Measurements from ENCODE around the gene ST6GALNAC1. TPM values are rescaled to one million over a fixed set of nuclear protein-coding genes. Genes with fewer than 3 reads are reported as not detected.

ST6GALNAC1 gene
- total and polyA plus RNA-seq, 5 donors from 2014 or later, result 0.33 to 8.5 (median 2.6) TPM

DNA sequence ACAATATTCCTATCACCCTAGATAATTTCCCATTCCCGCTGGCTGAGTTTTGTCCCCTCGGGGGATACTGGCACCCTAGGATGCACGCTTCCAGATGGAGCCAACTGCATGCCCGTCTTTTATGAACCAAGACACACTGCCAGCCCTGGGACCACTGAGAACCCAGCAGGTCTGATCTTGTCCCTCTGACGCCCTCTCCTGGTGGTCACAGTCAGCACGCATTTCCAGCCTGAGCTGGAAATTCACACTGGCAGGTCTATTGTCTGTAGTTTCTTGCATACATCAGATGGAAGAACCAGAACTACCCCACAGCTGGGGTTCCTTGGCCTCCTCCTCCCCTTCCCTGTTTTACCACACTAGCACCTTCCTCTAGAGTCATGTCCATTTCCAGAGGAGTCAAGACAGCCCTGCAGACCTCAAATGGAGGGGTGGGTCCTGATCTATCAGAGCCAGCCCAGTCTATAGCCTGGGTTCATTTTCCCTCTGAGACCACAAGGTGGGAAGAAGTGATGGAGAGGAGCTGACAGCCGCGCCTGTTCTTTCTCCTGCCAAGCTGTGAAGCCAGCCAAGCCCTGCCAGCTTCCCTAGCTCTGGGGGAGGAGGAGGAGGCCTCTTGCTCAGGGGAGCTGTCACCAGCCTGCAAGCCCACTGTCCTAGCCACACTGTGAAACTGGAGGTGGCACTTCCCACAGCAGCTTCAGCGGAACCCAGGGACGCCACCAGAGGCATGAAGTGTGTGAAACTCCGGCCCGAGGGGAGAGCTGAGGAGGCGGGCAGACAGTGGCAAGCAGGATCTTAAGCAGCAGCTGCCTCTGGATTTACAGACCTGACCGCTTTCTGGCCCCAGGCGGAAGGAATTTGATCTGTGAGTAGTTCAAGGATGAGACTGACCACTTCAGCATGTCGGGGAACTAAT, 37.9 kb upstream of the ST6GALNAC1 start:
- Histone ChIP-seq H3K9me3 (ENCODE audit: control insufficient read depth in 2 of 2, low read length in 2 of 2) (no peaks in the 10 kb centered on the region), H3K36me3 (ENCODE audit: control insufficient read depth, insufficient read depth, low read length) (no peaks in the 10 kb centered on the region), H3K4me1 (ENCODE audit: control insufficient read depth, insufficient read depth, low read length, poor library complexity, severe bottlenecking) (peaks cover 18% of the 10 kb centered on the region), H3K27me3 (ENCODE audit: control insufficient read depth, insufficient read depth, low read length) (no peaks in the 10 kb centered on the region), H3K4me3 (ENCODE audit: low read depth, low read length) (no peak overlapping the region), H3K27ac (ENCODE audit: insufficient read depth, low read length, poor library complexity, severe bottlenecking) (no peak overlapping the region)
- Mint-ChIP-seq H3K27ac (no peak overlapping the region), H3K9me3 (no peaks in the 10 kb centered on the region), H3K36me3 (peaks cover 4% of the 10 kb centered on the region), H3K4me1 (peaks cover 0 to 8% (median 6%) of the 10 kb centered on the region in 4 donors), H3K27me3 (no peaks in the 10 kb centered on the region), H3K4me3 (peak overlapping the region in 1 of 4 donors; percentile 6)
- DNase-seq (peak; percentile 47 to 79 (median 69)), ATAC-seq (ENCODE audit: low read depth in 2 of 2) (peak; percentile 43 to 59)

DNA sequence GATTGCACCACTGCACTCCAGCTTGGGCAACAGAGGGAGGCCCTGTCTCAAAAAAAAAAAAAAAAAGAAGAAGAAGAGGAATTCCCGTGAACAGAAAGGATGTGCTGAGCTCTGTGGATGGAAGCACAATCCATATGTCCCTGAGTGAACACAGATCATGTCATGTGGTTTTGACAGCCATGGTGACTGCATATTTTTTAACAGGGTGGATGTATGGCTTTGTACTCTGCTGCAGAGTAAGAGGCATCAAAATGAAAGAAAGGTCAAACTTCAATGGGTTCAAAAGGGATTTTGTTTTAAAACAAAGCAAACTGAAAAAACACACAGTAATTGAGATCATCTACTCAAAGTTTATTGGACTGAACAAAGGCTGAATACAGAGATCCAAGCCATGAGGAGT, 35.7 kb upstream of the ST6GALNAC1 start:
- Mint-ChIP-seq H3K9me3 (no peaks in the 10 kb centered on the region), H3K27ac (no peak overlapping the region), H3K36me3 (peaks cover 4% of the 10 kb centered on the region), H3K4me3 (no peak overlapping the region), H3K27me3 (no peaks in the 10 kb centered on the region), H3K4me1 (peaks cover 0 to 8% (median 6%) of the 10 kb centered on the region in 4 donors)
- no peak overlapping the region for H3K27ac ChIP-seq (ENCODE audit: insufficient read depth, low read length, poor library complexity, severe bottlenecking)
- H3K4me1 ChIP-seq (ENCODE audit: control insufficient read depth, insufficient read depth, low read length, poor library complexity, severe bottlenecking), result peaks cover 18% of the 10 kb centered on the region
- ATAC-seq (ENCODE audit: low read depth in 2 of 2) (no peak), DNase-seq (no peak)
- H3K9me3 ChIP-seq (ENCODE audit: control insufficient read depth in 2 of 2, low read length in 2 of 2), result no peaks in the 10 kb centered on the region
- no peaks in the 10 kb centered on the region for H3K36me3 ChIP-seq (ENCODE audit: control insufficient read depth, insufficient read depth, low read length)
- no peak overlapping the region for H3K4me3 ChIP-seq (ENCODE audit: low read depth, low read length)
- no peaks in the 10 kb centered on the region for H3K27me3 ChIP-seq (ENCODE audit: control insufficient read depth, insufficient read depth, low read length)

DNA sequence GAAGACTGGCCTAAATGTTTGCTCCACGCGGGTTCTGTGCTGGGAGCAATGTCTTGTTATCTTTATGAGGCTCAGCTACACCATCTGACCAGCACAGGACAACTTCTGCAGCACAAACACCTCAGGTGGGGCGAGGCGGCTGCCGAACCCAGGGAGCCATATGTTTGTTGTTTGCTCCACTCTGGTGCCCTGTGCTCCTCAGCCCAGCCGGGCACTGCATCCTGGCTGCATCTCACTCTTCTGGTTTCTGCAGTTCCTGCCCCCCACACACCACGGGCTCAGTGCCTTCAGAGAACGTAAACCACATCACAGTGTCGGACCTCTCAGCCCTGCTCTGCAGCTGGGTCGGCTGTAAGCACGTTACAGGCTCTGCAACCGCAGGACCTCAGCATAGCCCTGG, 34.8 kb upstream of the ST6GALNAC1 start:
- no peaks in the 10 kb centered on the region for H3K27me3 Mint-ChIP-seq
- DNase-seq (peak in 2 of 3 donors; percentile 14 to 74), ATAC-seq (ENCODE audit: low read depth in 2 of 2) (peak; percentile 71 to 75)
- Histone ChIP-seq H3K4me3 (ENCODE audit: low read depth, low read length) (peak overlapping the region; percentile 26), H3K27ac (ENCODE audit: insufficient read depth, low read length, poor library complexity, severe bottlenecking) (peak overlapping the region; percentile 16), H3K27me3 (ENCODE audit: control insufficient read depth, insufficient read depth, low read length) (no peaks in the 10 kb centered on the region), H3K9me3 (ENCODE audit: control insufficient read depth in 2 of 2, low read length in 2 of 2) (no peaks in the 10 kb centered on the region), H3K4me1 (ENCODE audit: control insufficient read depth, insufficient read depth, low read length, poor library complexity, severe bottlenecking) (peaks cover 18% of the 10 kb centered on the region), H3K36me3 (ENCODE audit: control insufficient read depth, insufficient read depth, low read length) (no peaks in the 10 kb centered on the region)
- no peak overlapping the region for H3K27ac Mint-ChIP-seq
- no peak overlapping the region for H3K4me3 Mint-ChIP-seq
- H3K9me3 Mint-ChIP-seq, result no peaks in the 10 kb centered on the region
- peaks cover 4% of the 10 kb centered on the region for H3K36me3 Mint-ChIP-seq
- H3K4me1 Mint-ChIP-seq, result peaks cover 0 to 9% (median 6%) of the 10 kb centered on the region in 4 donors

DNA sequence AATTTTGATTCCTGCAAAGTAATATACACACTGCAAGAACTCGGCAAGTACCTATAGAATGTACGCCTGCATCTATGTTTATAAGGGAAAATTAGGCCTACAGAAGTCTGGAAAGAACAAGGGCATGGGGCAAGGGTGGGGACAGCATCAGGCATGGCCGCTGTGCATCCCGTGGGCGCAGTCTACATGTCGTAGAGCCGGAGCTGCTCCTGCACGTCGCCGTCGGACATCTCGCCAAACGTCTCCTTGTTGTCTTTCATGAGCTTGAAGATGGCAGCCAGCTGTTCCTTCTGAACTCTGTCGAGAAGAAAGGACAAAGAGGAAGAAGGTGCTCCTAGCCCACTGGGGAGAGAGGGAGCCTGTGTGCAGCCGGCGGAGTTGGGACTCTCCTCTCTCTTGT, 33.8 kb upstream of the ST6GALNAC1 start:
- Mint-ChIP-seq H3K9me3 (no peaks in the 10 kb centered on the region), H3K27me3 (no peaks in the 10 kb centered on the region), H3K4me3 (no peak overlapping the region), H3K27ac (no peak overlapping the region), H3K36me3 (peaks cover 4% of the 10 kb centered on the region), H3K4me1 (peaks cover 3 to 17% (median 10%) of the 10 kb centered on the region in 4 donors)
- Histone ChIP-seq H3K27me3 (ENCODE audit: control insufficient read depth, insufficient read depth, low read length) (no peaks in the 10 kb centered on the region), H3K4me1 (ENCODE audit: control insufficient read depth, insufficient read depth, low read length, poor library complexity, severe bottlenecking) (peaks cover 18% of the 10 kb centered on the region), H3K36me3 (ENCODE audit: control insufficient read depth, insufficient read depth, low read length) (no peaks in the 10 kb centered on the region), H3K27ac (ENCODE audit: insufficient read depth, low read length, poor library complexity, severe bottlenecking) (no peak overlapping the region), H3K9me3 (ENCODE audit: control insufficient read depth in 2 of 2, low read length in 2 of 2) (no peaks in the 10 kb centered on the region), H3K4me3 (ENCODE audit: low read depth, low read length) (no peak overlapping the region)
- no peak for ATAC-seq (ENCODE audit: low read depth in 2 of 2)
- DNase-seq, result no peak

DNA sequence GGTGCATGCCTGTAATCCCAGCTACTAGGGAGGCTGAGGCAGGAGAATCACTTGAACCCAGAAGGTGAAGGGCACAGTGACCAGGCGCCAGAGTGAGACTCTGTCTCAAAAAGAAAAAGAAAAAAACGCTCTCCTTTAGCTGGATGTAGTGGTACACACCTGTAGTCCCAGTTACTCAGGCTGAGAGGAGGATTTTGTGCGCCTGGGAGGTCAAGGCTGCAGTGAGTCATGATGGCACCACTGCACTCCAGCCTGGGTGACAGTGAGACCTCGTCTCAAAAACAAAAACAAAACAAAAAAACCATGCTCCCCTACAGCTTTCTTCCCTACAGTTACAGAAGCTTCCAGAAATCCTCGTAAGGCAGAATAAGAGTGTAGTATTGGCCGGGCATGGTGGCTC, 33.1 kb upstream of the ST6GALNAC1 start:
- H3K4me1 Mint-ChIP-seq, result peaks cover 8 to 22% (median 14%) of the 10 kb centered on the region in 4 donors
- peaks cover 3% of the 10 kb centered on the region for H3K27me3 Mint-ChIP-seq
- H3K9me3 Mint-ChIP-seq, result no peaks in the 10 kb centered on the region
- H3K27ac ChIP-seq (ENCODE audit: insufficient read depth, low read length, poor library complexity, severe bottlenecking), result no peak overlapping the region
- no peak overlapping the region for H3K4me3 ChIP-seq (ENCODE audit: low read depth, low read length)
- no peak overlapping the region for H3K27ac Mint-ChIP-seq
- H3K27me3 ChIP-seq (ENCODE audit: control insufficient read depth, insufficient read depth, low read length), result no peaks in the 10 kb centered on the region
- DNase-seq (no peak), ATAC-seq (ENCODE audit: low read depth in 2 of 2) (no peak)
- peaks cover 4% of the 10 kb centered on the region for H3K36me3 Mint-ChIP-seq
- H3K36me3 ChIP-seq (ENCODE audit: control insufficient read depth, insufficient read depth, low read length), result no peaks in the 10 kb centered on the region
- H3K4me1 ChIP-seq (ENCODE audit: control insufficient read depth, insufficient read depth, low read length, poor library complexity, severe bottlenecking), result peaks cover 22% of the 10 kb centered on the region
- H3K9me3 ChIP-seq (ENCODE audit: control insufficient read depth in 2 of 2, low read length in 2 of 2), result no peaks in the 10 kb centered on the region
- no peak overlapping the region for H3K4me3 Mint-ChIP-seq

DNA sequence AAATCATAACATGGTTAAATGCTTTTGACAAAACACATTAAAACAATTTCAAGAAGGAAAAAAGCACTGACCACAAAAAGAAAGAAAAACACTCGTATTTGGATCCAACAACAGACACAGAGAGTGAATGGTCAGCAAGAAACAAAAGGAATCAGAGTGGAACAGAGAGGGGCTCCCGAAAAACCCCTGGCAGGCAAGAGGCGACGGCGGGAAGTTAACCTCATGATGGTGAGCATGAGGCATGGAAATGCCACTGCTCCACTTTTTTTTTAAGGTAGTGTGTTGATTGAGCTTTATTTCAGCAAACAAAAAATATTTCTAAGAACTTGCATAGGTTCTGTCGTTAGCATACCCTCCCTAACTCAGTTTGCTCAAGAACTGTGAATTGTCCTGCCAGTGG, 32.1 kb upstream of the ST6GALNAC1 start:
- no peaks in the 10 kb centered on the region for H3K9me3 ChIP-seq (ENCODE audit: control insufficient read depth in 2 of 2, low read length in 2 of 2)
- H3K27ac ChIP-seq (ENCODE audit: insufficient read depth, low read length, poor library complexity, severe bottlenecking), result no peak overlapping the region
- Mint-ChIP-seq H3K4me3 (no peak overlapping the region), H3K9me3 (no peaks in the 10 kb centered on the region), H3K36me3 (no peaks in the 10 kb centered on the region), H3K4me1 (peaks cover 10 to 27% (median 19%) of the 10 kb centered on the region in 4 donors), H3K27ac (no peak overlapping the region), H3K27me3 (peaks cover 6% of the 10 kb centered on the region)
- no peak overlapping the region for H3K4me3 ChIP-seq (ENCODE audit: low read depth, low read length)
- no peak for ATAC-seq (ENCODE audit: low read depth in 2 of 2)
- no peaks in the 10 kb centered on the region for H3K27me3 ChIP-seq (ENCODE audit: control insufficient read depth, insufficient read depth, low read length)
- no peaks in the 10 kb centered on the region for H3K36me3 ChIP-seq (ENCODE audit: control insufficient read depth, insufficient read depth, low read length)
- H3K4me1 ChIP-seq (ENCODE audit: control insufficient read depth, insufficient read depth, low read length, poor library complexity, severe bottlenecking), result peaks cover 30% of the 10 kb centered on the region
- DNase-seq, result no peak

DNA sequence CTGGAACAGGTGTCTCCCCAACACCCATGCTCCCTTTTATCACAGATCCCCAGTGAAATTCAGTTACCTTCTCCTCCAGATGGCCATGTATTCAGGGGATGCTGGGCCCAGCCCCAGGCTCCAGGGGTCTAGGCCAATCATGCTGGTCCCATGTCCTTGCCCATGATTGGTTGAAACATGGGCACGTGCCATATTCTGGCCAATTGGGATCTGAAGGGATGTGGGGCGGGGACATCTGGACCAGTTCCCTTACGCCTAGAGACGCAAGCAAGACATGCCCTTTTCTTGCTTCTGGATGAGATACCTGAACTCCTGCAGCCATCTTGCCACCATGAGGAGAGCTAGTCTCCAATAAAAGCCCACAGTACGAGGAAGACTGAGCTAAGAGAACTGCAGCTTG, 31.0 kb upstream of the ST6GALNAC1 start:
- H3K36me3 Mint-ChIP-seq, result no peaks in the 10 kb centered on the region
- Histone ChIP-seq H3K27ac (ENCODE audit: insufficient read depth, low read length, poor library complexity, severe bottlenecking) (no peak overlapping the region), H3K4me3 (ENCODE audit: low read depth, low read length) (no peak overlapping the region), H3K9me3 (ENCODE audit: control insufficient read depth in 2 of 2, low read length in 2 of 2) (no peaks in the 10 kb centered on the region), H3K27me3 (ENCODE audit: control insufficient read depth, insufficient read depth, low read length) (no peaks in the 10 kb centered on the region), H3K36me3 (ENCODE audit: control insufficient read depth, insufficient read depth, low read length) (no peaks in the 10 kb centered on the region), H3K4me1 (ENCODE audit: control insufficient read depth, insufficient read depth, low read length, poor library complexity, severe bottlenecking) (peaks cover 34% of the 10 kb centered on the region)
- H3K9me3 Mint-ChIP-seq, result no peaks in the 10 kb centered on the region
- no peak overlapping the region for H3K27ac Mint-ChIP-seq
- ATAC-seq (ENCODE audit: low read depth in 2 of 2), result no peak
- H3K4me1 Mint-ChIP-seq, result peaks cover 16 to 37% (median 25%) of the 10 kb centered on the region in 4 donors
- DNase-seq, result no peak
- no peak overlapping the region for H3K4me3 Mint-ChIP-seq
- H3K27me3 Mint-ChIP-seq, result peaks cover 6% of the 10 kb centered on the region

DNA sequence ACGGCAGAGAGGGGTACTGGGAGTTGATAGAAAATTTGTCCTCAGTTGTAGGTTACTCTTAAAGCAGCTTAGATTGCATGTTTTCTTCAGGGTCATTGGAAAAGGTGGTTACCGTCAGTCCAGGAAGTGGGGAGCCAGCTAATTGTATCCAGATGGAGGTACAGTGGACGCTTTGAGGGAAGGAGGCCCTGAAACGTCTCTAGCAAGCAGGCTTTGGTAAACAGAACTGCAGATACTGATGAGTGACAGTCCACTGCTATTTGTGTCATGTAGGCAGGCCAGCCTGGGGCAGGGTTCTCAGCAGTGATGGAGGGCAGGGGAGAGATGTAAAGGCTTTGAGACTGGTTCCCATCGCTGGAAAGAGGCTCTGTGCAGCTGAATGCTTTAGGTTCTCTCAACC, 30.2 kb upstream of the ST6GALNAC1 start:
- no peaks in the 10 kb centered on the region for H3K9me3 Mint-ChIP-seq
- no peaks in the 10 kb centered on the region for H3K9me3 ChIP-seq (ENCODE audit: control insufficient read depth in 2 of 2, low read length in 2 of 2)
- H3K27ac Mint-ChIP-seq, result no peak overlapping the region
- H3K4me3 Mint-ChIP-seq, result peak overlapping the region in 3 of 4 donors; percentile 62 to 90 (median 69)
- peaks cover 6% of the 10 kb centered on the region for H3K27me3 Mint-ChIP-seq
- peaks cover 30% of the 10 kb centered on the region for H3K4me1 ChIP-seq (ENCODE audit: control insufficient read depth, insufficient read depth, low read length, poor library complexity, severe bottlenecking)
- no peaks in the 10 kb centered on the region for H3K36me3 ChIP-seq (ENCODE audit: control insufficient read depth, insufficient read depth, low read length)
- no peak overlapping the region for H3K27ac ChIP-seq (ENCODE audit: insufficient read depth, low read length, poor library complexity, severe bottlenecking)
- H3K36me3 Mint-ChIP-seq, result no peaks in the 10 kb centered on the region
- peaks cover 16 to 41% (median 23%) of the 10 kb centered on the region in 4 donors for H3K4me1 Mint-ChIP-seq
- DNase-seq (no peak), ATAC-seq (ENCODE audit: low read depth in 2 of 2) (no peak)
- H3K4me3 ChIP-seq (ENCODE audit: low read depth, low read length), result no peak overlapping the region
- H3K27me3 ChIP-seq (ENCODE audit: control insufficient read depth, insufficient read depth, low read length), result no peaks in the 10 kb centered on the region

All from CD4-positive, CD25-positive, alpha-beta regulatory T cell (primary cell).